Subcutaneous adipose tissue (tissue), 4 donors: Measurements from ENCODE around the gene SOX13. TPM values are rescaled to one million over a fixed set of nuclear protein-coding genes. Genes with fewer than 3 reads are reported as not detected.

Experiments
- CTCF ChIP-seq: fragments of 450-650 bp; IDR thresholded peaks from one replicate; pipeline ENCODE4 v1.5.1; 2016; ENCODE audit warnings: low read depth, mild to moderate bottlenecking, control low read depth, antibody characterized with exemption, moderate library complexity
- total RNA-seq, 4 donors: library from RNA; depleted of rRNA; stranded (reverse); fragments of >200 nt; gene quantifications; one replicate each; pipeline ENCODE4 v1.1.0, GENCODE V29; 2016

The SOX13 gene
- total RNA-seq, 4 donors from 2014 or later = 12.7 to 79.7 (median 25.3) TPM

- no peak for TF ChIP-seq CTCF
These were observed 67.0 kb downstream of the SOX13 start for GRCh38 chr1:204139952-204140351.

- TF ChIP-seq CTCF = no peak
These were observed 68.2 kb downstream of the SOX13 start for GRCh38 chr1:204141131-204141530.

GRCh38 chr1:204142032-204142974 lies 69.4 kb downstream of the SOX13 start:
- TF ChIP-seq CTCF = no peak

- no peak for TF ChIP-seq CTCF
These were observed 70.5 kb downstream of the SOX13 start for GRCh38 chr1:204143276-204144041.

- no peak for TF ChIP-seq CTCF
These were observed 72.2 kb downstream of the SOX13 start for GRCh38 chr1:204145033-204145504.

- TF ChIP-seq CTCF = no peak
These were observed 73.4 kb downstream of the SOX13 start for GRCh38 chr1:204146309-204146708.

GRCh38 chr1:204146965-204147364 lies 74.0 kb downstream of the SOX13 start:
- TF ChIP-seq CTCF = no peak
